ENCODE results near the gene MAML2. TPM values are rescaled to one million over a fixed set of nuclear protein-coding genes. Genes with fewer than 3 reads are reported as not detected.
"Not testable (repeated sequence)": the region's sequence is repeated elsewhere in the genome, so short reads cannot be mapped to it uniquely, and the experiment has no call there.

Gene MAML2
- total RNA-seq, 1 donor from 2014 or later, result 8.0 TPM

DNA sequence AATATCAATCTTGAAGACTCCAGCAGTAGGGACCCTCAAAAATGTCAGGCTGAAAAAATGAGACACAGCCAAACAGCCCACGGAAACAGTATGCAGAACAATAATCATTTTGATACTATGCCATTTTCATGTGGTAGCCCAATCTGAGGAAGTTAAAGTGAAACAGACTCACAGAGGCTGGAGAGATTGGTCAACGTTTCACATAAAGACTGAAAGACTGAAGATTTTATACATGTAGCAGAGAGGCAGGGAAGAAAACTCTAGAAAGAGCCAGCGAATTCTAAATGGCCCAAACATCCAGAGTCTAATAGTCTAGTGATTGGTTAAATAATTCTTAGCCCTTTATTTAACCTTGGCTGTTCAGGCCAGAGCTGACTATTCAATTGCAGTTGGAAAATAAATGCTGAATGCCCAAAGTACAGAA lies 49.4 kb downstream of the MAML2 start:
- no peak for DNase-seq (ENCODE audit: low read depth)

DNA sequence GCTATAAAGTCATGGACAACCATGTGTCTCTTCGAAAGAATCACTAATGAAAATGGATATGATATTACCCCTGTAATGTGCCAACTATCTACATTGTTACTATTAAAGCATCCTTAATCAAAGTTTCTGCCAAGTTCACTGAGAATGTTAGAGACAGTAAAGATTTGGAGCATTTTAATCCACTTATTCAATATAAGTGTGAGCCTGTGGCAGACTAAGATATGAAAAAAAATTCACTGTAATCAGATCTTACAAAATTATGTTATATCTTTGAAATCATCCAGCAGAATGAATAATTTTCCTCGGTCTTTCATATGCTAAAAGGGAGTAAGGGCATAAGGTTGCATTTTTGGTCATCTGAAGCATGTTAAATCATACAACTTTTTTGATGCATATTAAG lies 49.9 kb downstream of the MAML2 start:
- no peak for DNase-seq (ENCODE audit: low read depth)

DNA sequence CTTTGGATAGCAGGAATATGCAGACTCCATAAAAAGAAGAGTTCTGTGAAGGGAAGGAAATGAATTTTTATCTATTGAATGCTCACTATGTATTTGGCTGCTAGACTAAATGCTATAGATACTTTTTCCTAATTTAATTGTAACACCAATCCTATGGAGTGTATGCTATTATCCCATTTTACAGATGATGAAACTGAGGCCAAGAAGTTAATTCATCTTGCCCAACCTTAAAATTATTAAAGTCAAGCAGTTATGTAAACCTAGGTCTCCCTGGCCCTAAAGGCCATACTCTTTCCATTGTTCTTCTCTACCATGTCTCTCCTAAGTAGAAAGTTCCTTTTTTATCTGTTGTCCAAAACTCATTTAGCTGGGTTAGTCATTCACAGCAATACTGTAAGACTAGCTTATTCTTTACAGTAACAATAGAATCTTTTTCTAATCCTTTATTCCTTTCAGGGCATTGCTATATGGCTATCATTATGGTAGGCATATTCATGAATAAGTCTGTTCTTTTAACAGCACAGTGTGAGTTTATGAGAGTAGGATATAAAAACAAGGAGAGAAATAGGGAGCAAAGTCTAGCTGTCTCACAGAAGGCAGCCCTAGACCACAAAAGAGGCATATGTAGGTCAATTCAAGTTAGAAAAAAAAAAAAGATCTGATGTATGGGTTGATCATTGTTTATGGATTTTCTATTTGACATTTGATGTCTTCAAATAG lies 50.5 kb downstream of the MAML2 start:
- DNase-seq (ENCODE audit: low read depth), result no peak

DNA sequence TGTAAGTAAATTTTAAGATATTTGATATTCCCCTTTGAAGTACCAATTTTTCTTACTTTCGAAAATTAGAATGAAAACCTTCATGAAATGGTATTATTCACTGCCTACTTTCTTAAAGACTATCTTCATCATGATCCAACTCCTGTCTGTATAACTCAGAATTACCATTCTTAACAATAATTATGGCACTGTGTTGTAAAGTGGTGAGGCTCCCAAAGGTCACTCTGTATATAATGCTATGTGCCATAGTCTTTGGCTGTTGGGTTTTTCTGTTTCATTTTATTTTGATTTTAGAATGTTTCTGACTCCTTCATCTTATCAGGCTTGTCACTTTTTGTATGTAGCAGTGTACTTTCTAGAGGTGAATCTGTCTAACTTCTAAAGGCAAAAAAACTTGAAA lies 52.4 kb downstream of the MAML2 start:
- DNase-seq (ENCODE audit: low read depth), result no peak

DNA sequence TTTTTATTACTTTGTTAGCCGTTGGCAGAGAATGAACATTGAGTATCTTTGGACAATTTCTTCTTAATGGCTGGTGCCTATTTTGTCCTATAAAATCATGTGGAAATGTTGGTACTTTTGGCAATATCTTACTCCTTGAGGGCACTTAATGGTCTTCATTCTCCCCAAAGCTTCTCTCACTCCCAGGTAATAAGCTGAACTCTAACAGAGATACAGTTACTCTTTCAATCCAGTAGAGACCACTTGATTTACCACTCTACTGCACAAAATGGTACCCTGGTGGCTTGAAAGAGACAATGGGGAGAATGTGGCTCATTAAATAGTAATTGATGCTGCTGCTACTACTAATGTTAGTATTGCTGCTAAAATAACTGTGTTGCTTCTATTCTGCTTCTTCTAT lies 53.0 kb downstream of the MAML2 start:
- no peak for DNase-seq (ENCODE audit: low read depth)

DNA sequence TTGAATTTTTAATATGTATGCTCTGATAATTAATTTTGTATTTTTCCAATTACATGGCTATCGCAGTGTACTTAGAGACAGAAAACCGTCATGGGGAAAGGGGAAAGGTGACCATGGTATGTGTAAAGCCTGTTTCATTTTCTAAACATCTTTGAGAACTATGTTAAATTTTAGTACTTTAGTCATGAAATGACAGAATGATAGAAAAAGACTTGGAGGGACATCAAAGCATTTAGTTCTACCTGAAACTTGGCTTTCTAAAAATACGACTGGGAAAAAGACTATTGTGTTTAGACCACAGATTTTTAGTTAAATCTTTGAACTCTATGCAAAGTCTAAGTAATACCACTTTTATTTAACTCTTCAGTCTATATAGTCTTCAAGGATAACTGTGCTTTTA lies 54.1 kb downstream of the MAML2 start:
- DNase-seq (ENCODE audit: low read depth), result no peak

DNA sequence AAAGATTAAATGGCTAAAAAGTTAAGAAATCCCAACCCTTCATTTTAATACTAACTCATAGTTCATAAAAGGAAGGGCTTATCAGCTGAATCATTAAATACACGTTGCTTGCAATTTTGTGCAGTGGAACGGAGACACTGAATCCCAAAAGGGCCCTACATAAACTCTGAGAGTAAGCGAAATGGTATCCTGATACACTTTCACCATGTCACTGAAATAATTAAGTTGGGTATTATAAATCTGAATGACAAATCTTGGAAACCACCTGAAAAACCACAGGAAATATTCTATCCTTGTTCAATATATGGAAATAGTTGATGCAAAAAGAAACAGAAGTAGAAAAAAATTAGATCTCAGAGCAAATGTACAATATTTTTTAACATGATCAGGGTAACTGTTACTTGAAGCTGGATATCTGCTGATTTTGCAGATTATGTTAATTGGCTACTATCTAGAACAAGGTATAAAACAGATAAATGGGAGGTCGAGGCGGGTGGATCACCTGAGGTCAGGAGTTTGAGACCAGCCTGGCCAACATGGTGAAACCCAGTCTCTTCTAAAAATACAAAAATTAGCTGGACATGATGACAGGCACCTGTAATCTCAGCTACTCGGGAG lies 55.1 kb downstream of the MAML2 start:
- DNase-seq (ENCODE audit: low read depth), result no peak

DNA sequence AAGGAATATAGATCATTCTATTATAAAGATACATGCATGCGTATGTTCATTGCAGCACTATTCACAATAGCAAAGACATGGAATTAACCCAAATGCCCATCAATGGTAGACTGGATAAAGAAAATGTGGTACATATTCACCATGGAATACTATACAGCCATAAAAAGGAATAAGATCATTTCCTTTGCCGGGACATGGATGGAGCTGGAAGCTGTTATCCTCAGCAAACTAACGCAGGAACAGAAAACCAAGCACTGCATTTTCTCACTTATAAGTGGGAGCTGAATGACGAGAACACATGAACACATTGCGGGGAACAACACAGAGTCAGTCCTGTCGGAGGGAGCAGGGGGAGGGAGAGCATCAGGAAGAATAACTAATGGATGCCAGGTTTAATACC lies 57.0 kb downstream of the MAML2 start:
- DNase-seq (ENCODE audit: low read depth), result not testable (repeated sequence)

DNA sequence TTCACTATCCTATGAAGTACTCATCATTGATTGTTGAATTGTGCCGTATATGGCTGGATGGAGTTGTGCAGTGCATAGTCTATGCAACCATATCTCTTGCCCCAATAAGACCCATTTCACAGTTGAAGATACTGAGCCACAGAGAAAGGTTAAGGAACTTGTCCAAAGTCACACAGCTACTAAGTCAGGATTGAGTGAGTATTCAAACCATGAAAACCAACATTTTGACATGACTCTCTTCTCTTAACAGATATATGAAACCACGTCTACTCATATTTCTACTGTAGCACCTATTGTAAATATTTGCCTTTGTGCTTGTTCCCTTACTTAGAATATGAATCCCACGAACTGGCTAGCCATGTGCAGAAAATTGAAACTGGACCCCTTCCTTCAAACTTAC lies 58.1 kb downstream of the MAML2 start:
- DNase-seq (ENCODE audit: low read depth), result no peak

DNA sequence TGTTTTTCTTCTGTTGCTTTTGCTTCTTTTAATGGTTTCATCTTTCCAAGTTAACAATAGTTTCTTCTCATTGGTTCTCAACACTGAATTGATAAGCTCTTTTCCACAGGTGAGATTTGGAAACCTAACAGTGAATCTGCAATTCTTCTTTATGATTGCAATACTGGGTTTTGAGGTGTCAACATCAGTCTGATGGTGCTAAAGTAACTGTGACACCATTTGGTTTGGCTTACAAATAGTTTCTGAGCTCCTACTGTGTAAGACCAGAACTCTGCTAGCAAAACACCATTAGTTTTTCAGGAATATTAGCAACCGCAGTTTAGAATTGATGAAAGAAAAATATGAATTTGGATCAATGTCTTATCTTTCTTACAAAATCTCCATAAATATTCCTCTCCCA lies 58.6 kb downstream of the MAML2 start:
- DNase-seq (ENCODE audit: low read depth), result no peak

DNA sequence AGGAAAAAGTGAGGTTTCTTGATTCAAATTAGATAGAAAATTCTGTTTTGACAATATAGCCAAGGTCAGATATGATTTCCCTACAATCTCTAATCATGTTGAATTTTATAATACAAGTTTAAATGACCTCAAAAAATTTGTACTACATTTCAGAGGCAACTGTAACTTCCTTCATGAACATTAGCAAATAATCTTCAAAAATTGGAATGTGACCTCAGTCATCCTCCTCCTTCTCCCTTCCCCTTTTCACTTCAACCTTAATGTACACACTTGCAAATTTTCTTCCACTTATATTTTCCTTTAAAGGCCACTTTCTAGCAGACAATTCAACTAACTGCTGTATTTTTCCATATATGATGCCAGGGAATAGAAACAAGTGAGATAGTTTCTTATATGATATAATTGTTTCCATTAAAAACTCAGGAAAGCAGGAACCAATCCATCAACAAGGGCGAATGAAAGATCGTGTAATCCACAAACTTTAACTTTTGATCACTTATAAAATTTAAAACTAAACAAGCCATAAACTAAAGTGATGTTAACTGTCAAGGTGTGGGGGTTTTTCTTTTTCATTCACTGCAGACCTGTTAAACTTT lies 60.3 kb downstream of the MAML2 start:
- DNase-seq (ENCODE audit: low read depth), result no peak

DNA sequence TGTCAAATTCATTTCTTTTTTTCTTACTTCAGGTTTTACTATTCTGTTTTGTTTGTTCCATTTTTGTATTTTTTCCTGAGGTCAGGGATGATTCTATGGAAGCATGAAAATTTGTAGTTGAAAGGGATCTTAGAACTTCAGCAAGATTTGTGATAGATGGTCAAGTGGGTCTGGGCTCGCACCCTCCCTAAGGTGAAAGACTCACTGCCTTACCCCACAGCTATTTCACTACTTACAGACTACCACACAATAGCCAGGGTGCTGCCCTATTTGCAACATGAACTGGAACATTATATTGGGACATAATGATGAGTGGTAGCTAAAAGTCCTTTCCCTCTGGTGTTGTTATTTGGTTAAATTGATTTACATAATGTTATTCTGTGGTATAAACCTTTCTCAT lies 62.6 kb downstream of the MAML2 start:
- no peak for DNase-seq (ENCODE audit: low read depth)

DNA sequence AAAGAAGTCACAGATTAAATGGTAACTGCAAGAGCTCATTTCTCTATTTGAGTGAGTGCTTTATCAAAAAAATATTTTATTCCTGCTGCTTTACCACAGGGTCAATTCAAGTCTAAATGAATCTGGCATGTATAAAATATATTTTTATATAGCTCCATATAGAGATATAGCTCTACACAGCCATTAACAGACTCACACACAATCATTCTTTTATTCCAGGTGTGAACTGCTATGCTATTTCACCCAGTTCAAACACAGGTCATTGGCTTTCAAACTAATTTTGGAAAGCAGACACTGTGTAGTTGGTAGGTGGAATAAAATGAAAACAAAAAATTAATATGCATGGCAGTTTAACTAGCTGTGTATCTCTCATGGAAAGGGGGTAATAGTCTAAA lies 63.1 kb downstream of the MAML2 start:
- no peak for DNase-seq (ENCODE audit: low read depth)

DNA sequence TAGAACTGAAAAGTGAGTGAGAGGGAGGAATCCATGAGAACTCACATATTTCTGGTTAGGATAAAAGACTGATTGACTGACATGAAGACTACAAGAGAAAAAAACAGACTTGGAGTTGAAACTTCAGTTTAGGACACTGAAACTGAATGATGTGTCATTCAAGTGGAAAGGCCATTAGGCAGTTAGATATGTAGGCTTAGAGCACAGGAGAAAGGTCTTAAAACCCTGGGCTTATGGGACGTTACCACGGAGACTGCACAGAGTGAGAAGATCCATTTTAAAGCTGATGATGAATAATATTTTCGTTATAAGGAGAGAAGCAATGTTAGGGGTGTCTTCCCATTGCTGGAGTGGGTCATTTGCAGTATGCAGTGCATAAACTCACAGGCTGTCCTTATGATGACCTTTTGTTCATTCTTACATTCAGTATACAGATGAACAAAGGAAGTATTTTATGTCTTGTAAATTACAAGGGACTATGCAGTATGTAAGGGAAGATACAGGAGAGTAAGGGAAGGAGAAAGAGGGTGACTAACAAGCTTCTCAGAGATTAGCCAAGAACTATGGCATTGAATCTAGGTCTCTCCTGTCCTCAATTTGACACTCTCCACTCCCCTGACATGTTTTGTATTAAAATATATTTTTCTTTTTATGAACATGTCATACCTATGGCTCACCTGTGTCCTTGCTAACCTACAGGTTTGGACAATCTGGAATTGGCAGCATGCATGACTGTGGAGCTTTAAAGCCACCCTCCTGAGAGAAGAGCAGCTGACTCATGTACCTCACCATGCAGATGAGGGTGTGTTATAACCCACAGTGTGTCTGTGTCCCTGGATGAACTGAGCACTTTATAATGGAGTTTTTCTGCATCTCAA lies 63.7 kb downstream of the MAML2 start:
- peak; percentile 48 for DNase-seq (ENCODE audit: low read depth)

DNA sequence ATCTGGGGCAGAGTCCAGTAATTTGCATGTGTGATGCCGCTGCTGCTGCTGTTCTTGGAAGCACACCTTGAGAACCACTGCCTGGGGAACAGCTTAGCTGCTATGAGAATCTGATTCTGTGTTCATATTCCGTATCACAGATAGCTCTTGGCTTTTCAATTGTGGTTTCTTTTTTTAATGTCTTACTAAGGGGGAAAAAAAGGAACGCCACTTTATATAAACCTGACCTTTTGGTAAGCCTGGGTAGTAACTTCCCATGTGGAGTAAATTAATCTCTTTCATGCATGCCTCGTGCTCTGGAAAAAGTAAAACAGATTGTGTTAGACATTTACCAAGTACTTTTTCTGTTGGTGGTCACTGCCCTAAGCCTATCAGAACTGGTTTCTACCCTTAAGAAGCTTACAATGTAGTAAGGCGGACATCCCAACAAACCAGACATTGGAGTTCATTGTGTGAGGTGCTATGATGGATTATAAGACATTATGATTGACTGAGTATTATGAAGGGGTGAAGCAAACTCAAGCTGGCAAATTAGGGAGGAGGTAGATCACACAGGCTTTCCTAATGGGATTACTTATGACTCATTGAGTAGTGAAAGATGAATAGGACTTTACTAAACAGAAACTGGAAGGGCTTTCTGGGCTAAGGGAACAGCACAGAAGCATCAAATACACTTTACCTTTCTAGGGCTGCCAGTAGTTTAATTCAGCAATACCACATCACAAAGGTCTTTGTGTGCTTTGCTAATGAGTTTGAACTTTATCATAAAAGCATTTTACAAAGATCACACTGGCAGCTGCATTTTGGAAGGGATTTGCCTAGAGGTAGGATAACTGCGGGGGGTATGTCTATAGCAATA lies 64.7 kb downstream of the MAML2 start:
- no peak for DNase-seq (ENCODE audit: low read depth)

DNA sequence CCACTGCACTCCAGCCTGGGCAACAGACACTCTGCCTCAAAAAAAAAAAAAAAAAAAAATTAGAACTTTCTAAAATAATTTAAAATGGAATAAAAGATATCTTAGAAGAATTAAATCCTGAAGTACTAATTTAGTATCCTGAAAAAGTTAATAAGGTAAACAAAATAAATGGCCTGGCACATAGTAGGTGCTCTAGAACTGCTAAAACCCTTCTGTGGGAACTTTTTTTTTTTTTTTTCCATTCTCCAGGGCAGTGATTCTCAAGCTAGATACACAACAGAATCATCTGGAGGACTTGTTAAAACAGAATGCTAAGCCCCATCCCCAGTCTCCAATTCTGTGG lies 65.3 kb downstream of the MAML2 start:
- no peak for DNase-seq (ENCODE audit: low read depth)

DNA sequence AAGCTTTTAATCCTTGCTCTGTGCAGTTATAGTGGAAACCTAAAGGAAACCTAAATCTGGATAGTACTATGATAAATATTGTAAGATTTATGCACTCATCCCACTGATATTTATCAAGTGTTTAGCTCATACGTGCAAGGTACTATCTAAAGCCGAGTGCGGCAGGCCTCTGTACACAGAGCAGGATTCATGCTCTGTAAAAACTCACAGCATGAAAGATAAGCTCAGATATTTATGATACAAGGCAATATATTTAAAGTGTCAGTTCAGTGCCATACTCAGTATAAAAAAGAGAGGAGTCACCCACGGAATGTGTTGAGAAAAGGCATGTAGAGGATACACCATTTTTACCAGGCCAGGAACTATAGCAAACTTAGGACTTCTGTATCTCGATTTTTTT lies 66.2 kb downstream of the MAML2 start:
- DNase-seq (ENCODE audit: low read depth), result no peak

DNA sequence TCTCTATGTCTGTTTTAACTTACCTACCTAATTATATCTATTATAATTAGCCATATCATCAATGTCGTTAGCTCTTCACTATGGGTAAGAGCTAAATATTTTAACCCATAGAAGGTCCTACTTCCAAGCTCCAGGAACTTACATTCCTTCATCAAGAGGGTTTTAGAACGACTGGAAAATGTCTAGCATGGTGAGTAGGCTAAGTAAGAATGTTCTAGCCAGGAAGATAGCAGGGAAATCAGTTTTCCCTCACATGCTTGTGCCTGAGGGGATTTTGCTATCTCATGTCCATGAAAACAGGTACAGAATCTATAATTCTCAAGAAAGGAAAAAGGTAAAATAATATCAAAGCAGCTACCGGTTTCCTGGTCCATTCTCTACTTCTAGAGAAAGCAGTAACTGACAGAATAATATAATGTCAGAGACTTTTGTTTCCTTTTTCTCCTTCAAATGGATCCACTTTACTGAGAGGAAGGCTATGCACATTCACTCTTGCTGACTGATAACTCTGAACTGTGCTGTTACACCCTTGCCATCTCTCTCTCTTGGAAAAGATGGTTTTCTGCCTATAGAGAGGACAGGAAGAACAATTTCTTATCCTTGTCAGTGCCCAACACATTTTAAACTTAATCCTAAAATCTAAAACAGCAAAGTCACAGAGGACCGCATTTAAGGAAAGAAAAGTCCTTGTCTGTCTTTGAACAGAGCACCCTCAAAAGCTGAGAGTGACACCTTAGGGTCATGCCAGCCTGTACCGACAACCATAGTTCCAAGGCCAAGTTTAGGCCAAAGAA lies 67.0 kb downstream of the MAML2 start:
- no peak for DNase-seq (ENCODE audit: low read depth)

DNA sequence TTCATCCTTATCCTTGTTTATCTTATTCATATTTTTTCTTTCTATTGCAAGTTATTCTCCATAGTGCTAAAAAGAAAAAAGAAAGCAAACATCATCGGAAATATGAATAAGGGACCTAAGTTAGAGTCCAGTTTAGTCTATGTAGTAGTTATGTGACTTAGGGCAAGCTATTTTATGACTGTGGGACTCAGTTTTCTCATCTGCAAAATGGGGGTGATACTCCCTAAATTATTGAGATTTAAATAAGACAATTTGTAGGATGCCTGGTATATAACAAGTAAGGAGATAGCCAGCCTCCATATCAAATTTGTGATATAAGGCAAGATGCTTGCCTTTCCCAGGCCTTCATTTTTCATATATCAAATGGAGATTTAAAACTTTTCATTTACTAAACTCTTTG lies 69.5 kb downstream of the MAML2 start:
- no peak for DNase-seq (ENCODE audit: low read depth)

DNA sequence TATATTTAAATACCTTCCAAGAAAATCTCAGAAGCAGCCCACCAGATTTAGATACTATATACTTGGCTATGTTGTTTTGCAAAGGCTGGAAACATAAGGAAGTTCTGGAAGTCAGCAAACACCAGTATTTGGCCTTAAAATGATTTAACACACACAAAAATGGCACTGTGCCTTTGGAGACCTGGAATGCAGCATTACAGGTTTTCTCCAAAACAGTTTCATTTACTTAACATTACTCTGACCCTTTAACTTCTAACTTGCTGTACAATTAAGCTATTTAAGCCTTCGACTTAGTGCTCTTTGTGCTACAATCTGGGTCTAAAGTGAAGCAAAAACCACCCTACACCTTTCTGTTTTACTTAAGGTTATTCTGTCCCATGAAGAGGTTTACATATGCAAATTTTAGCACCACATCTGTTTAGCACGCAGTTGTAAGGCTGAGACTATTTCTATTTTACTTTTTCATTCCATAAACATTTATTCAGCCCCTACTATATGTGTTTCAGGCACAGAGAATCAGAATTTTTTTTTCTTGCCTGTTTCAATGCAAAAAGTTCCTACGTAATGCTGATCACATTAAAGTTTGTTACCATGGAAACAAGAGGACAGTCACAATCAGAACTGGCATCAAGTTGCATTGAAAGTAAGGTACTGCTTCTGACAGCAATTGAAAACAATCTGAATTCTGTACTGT lies 70.3 kb downstream of the MAML2 start:
- DNase-seq (ENCODE audit: low read depth), result no peak
